Gastrocnemius medialis (tissue), 4 donors: ENCODE data around the gene SLC25A2.

ENCODE experiments used
- POLR2A ChIP-seq, 2 donors: fragments of 450-650 bp; IDR thresholded peaks; one replicate each; pipeline ENCODE4 v1.6.1; 2017; ENCODE audit warnings: antibody characterized with exemption in 2 of 2, mild to moderate bottlenecking in 2 of 2, moderate library complexity in 2 of 2
- TF ChIP-seq, protein P1 (sequence below), 5 experiments: fragments of 450-650 bp in 3 of 5; fragments of 200-600 bp in 2 of 5; sonication (generic) in 2 of 5; IDR thresholded peaks in 4 of 5; conservative IDR thresholded peaks in 1 of 5; 1 replicate in 4 of 5; 2 replicates in 1 of 5; pipeline ENCODE4 v1.5.1; 2016 to 2019; ENCODE audit warnings: antibody characterized with exemption in 5 of 5, mild to moderate bottlenecking in 3 of 5, moderate library complexity in 3 of 5

- TF ChIP-seq, protein P1, sequence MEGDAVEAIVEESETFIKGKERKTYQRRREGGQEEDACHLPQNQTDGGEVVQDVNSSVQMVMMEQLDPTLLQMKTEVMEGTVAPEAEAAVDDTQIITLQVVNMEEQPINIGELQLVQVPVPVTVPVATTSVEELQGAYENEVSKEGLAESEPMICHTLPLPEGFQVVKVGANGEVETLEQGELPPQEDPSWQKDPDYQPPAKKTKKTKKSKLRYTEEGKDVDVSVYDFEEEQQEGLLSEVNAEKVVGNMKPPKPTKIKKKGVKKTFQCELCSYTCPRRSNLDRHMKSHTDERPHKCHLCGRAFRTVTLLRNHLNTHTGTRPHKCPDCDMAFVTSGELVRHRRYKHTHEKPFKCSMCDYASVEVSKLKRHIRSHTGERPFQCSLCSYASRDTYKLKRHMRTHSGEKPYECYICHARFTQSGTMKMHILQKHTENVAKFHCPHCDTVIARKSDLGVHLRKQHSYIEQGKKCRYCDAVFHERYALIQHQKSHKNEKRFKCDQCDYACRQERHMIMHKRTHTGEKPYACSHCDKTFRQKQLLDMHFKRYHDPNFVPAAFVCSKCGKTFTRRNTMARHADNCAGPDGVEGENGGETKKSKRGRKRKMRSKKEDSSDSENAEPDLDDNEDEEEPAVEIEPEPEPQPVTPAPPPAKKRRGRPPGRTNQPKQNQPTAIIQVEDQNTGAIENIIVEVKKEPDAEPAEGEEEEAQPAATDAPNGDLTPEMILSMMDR (IDR thresholded peaks at IDR 0.05 in 4 of 5, conservative IDR thresholded peaks at IDR 0.05 in 1 of 5), result no peak
- no peak for TF ChIP-seq POLR2A (IDR thresholded peaks at IDR 0.05)
Measured at GRCh38 chr5:141269195-141269594, 34.7 kb downstream of the SLC25A2 start.
